Measurements from ENCODE around the gene VMO1.

The VMO1 gene

DNA sequence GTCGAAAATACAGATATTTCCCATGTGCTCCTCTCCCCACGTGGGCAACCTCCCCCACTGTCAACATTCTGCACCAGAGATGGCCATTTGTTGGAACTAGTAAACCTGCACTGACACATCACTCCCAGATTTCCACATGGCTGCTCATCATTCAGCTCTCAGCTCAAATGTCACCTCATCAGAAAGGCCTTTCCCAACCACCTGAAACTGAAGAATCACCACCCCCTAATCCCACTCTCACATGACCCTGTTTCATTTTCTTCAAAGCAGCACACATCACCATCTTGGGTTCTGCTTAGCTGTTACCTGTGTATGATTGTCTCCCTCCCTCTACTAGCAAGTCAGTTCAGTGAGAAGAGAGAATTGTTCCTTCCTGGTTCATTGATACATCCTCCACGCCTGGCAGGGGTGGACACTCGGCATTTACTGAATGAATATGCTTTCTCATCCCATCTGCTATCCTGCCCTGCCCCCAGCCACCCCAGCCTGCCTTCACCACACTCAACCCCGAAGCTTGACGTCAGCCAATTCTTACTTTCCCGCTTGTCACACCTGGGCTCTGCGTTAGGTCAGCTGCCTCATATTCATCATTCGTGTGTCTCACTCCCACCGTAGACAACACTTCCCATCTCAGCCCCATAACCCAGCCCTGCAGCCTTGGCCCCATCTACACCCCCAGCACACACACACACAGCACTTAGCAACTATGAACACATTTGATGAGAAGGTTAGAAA, 14.5 kb upstream of the VMO1 start:
- Histone ChIP-seq H3K9me2 (replicated peaks; ENCODE audit: low read depth, low read length) (no peaks in the 10 kb centered on the region), H3K9me3 (ENCODE audit: insufficient read depth, low read depth, low read length) (no peaks in the 10 kb centered on the region), H3K9ac (ENCODE audit: low read depth, low read length, poor library complexity, severe bottlenecking) (no peak overlapping the region), H3K4me1 (ENCODE audit: insufficient read depth, low read length, poor library complexity, severe bottlenecking) (peaks cover 9% of the 10 kb centered on the region), H3K36me3 (ENCODE audit: insufficient read depth, low read length) (peaks cover 6% of the 10 kb centered on the region; the same call in 1 of the 2 replicates), H3K79me2 (ENCODE audit: insufficient read depth, low read length) (peaks cover 22% of the 10 kb centered on the region), H3F3A (ENCODE audit: low read depth) (no peaks in the 10 kb centered on the region; the same call in 1 of the 2 replicates), H3K4me2 (ENCODE audit: low read depth, low read length, poor library complexity, severe bottlenecking) (no peak overlapping the region), H3K27me3 (ENCODE audit: insufficient read depth, low read length, poor library complexity, severe bottlenecking) (no peaks in the 10 kb centered on the region), H3K4me3 (ENCODE audit: low read length, poor library complexity, severe bottlenecking) (no peak overlapping the region), H4K20me1 (ENCODE audit: insufficient read depth, low read length, poor library complexity, severe bottlenecking) (no peaks in the 10 kb centered on the region), H2AFZ (ENCODE audit: low read length) (no peak overlapping the region)
- TF ChIP-seq EZH2phosphoT487 (IDR thresholded peaks at IDR 0.05; ENCODE audit: borderline replicate concordance) (no peak), CTCF (conservative IDR thresholded peaks at IDR 0.05; ENCODE audit: low read length) (no peak)

DNA sequence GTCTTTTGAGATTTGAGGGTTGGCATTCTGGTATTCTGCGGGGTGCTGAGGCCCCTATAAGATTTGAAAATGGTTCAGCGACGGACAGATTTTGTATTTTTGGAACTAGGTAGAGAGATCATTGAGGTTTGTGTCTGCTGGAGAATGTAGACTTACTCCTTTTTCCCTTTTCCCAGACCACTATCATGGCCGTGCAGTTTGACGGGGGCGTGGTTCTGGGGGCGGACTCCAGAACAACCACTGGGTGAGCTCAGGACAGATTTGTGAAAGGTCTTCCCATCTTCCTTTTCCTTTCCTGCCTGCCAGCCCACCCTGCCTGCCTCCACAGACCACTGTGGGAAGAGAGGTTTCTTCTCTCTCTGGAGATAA, 10.4 kb upstream of the VMO1 start:
- H3K79me2 ChIP-seq (ENCODE audit: insufficient read depth, low read length) = peaks cover 22% of the 10 kb centered on the region
- peak overlapping the region; percentile 93 for H3K4me2 ChIP-seq (ENCODE audit: low read depth, low read length, poor library complexity, severe bottlenecking)
- no peaks in the 10 kb centered on the region for H4K20me1 ChIP-seq (ENCODE audit: insufficient read depth, low read length, poor library complexity, severe bottlenecking)
- H3K9ac ChIP-seq (ENCODE audit: low read depth, low read length, poor library complexity, severe bottlenecking) = peak overlapping the region; percentile 86
- no peaks in the 10 kb centered on the region for H3K27me3 ChIP-seq (ENCODE audit: insufficient read depth, low read length, poor library complexity, severe bottlenecking)
- H2AFZ ChIP-seq (ENCODE audit: low read length) = peak overlapping the region; percentile 48
- H3K36me3 ChIP-seq (ENCODE audit: insufficient read depth, low read length) = peaks cover 6% of the 10 kb centered on the region; the same call in 1 of the 2 replicates
- TF ChIP-seq CTCF (conservative IDR thresholded peaks at IDR 0.05; ENCODE audit: low read length) = no peak
- no peak for TF ChIP-seq EZH2phosphoT487 (IDR thresholded peaks at IDR 0.05; ENCODE audit: borderline replicate concordance)
- H3K9me2 ChIP-seq (replicated peaks; ENCODE audit: low read depth, low read length) = no peaks in the 10 kb centered on the region
- no peaks in the 10 kb centered on the region for H3K9me3 ChIP-seq (ENCODE audit: insufficient read depth, low read depth, low read length)
- peak overlapping the region; percentile 83 for H3K4me3 ChIP-seq (ENCODE audit: low read length, poor library complexity, severe bottlenecking)
- no peaks in the 10 kb centered on the region; the same call in 1 of the 2 replicates for H3F3A ChIP-seq (ENCODE audit: low read depth)
- peaks cover 9% of the 10 kb centered on the region for H3K4me1 ChIP-seq (ENCODE audit: insufficient read depth, low read length, poor library complexity, severe bottlenecking)

DNA sequence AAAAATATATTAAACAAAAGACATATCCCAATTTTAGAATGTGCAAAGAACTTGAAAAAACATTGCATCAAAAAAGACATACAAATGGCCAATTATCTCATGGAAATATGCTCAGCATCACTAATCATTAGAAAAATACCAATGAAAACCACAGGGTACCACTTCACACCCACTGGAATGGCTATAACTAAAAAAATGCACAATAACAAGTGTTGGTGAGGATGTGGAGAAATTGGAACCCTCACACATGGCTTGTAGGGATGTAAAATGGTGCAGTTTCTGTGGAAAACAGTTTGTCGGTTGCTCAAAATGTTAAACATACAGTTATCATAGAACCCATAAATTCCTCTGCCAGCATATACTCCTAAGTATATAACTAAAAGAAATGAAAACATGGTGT, 9.0 kb upstream of the VMO1 start:
- Histone ChIP-seq H3K79me2 (ENCODE audit: insufficient read depth, low read length) (peaks cover 22% of the 10 kb centered on the region), H3K4me3 (ENCODE audit: low read length, poor library complexity, severe bottlenecking) (no peak overlapping the region), H3K9ac (ENCODE audit: low read depth, low read length, poor library complexity, severe bottlenecking) (no peak overlapping the region), H3K9me3 (ENCODE audit: insufficient read depth, low read depth, low read length) (no peaks in the 10 kb centered on the region), H4K20me1 (ENCODE audit: insufficient read depth, low read length, poor library complexity, severe bottlenecking) (no peaks in the 10 kb centered on the region), H3K27me3 (ENCODE audit: insufficient read depth, low read length, poor library complexity, severe bottlenecking) (no peaks in the 10 kb centered on the region), H3K36me3 (ENCODE audit: insufficient read depth, low read length) (peaks cover 6% of the 10 kb centered on the region; the same call in 1 of the 2 replicates), H2AFZ (ENCODE audit: low read length) (peak overlapping the region; percentile 48), H3K9me2 (replicated peaks; ENCODE audit: low read depth, low read length) (no peaks in the 10 kb centered on the region), H3K4me2 (ENCODE audit: low read depth, low read length, poor library complexity, severe bottlenecking) (peak overlapping the region; percentile 47), H3F3A (ENCODE audit: low read depth) (no peaks in the 10 kb centered on the region; the same call in 1 of the 2 replicates), H3K4me1 (ENCODE audit: insufficient read depth, low read length, poor library complexity, severe bottlenecking) (peaks cover 12% of the 10 kb centered on the region)
- TF ChIP-seq EZH2phosphoT487 (IDR thresholded peaks at IDR 0.05; ENCODE audit: borderline replicate concordance) (no peak), CTCF (conservative IDR thresholded peaks at IDR 0.05; ENCODE audit: low read length) (no peak)

All from Loucy (cell line).